ENCODE measurements around the gene SCGB3A1. TPM values are rescaled to one million over a fixed set of nuclear protein-coding genes. Genes with fewer than 3 reads are reported as not detected.

Gene SCGB3A1
- total and polyA plus RNA-seq, 2 of the 4 experiments (the other 2 are of a cell fraction) = not detected

DNA sequence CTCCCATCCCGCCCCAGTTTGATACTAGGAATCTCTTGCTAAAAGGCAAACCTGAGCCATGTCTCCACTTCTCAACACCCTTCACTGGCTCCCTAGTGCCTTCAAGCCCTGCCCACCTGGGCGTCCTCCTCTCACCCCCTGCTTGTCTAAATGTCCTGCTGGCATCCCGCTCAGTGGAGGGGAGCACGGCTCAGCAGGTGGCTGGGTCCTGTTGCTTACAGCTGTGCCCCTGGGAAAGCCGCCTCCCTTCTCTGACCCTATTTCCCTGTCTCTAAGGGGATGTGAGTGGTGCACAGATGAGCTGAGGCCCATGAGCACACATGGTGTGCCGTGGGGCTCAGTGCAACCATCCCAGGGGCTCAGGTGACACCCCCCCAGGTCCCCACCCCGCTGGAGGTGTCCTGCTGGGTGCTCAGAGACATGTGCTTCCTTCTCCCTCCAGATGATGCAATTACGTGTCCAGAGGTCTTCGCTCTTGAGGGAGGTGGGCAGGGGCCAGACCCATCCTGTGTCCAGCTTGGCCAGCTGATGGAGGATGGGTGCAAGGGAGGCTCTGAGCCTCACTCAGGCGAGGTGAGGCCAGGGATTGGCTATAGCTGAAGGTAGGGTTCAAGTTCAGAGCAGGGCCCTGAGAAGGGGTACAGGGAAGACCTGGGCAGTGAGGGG is 34.0 kb upstream of the SCGB3A1 start:
- Histone ChIP-seq H3K79me1 (ENCODE audit: low read depth in 1 of 2, low read length in 2 of 2) (no peaks in the 10 kb centered on the region), H3K14ac (replicated peaks; ENCODE audit: low read depth, low read length) (no peak overlapping the region), H3K4me3 (ENCODE audit: insufficient read depth, low read depth, low read length) (no peak overlapping the region), H3K18ac (ENCODE audit: low read depth, low read length) (no peak overlapping the region), H3K27ac (ENCODE audit: insufficient read depth, low read length) (no peak overlapping the region), H2BK15ac (ENCODE audit: low read depth, low read length) (no peak overlapping the region), H4K20me1 (ENCODE audit: insufficient read depth, low read length) (no peaks in the 10 kb centered on the region; the same call in 1 of the 2 replicates), H2BK120ac (ENCODE audit: low read depth, low read length) (no peak overlapping the region), H3K56ac (ENCODE audit: extremely low read depth, insufficient read depth, low read length) (no peak overlapping the region), H4K8ac (ENCODE audit: low read depth in 2 of 2, low read length in 2 of 2) (no peak overlapping the region), H2AK9ac (replicated peaks; ENCODE audit: low read depth, low read length, poor library complexity) (no peak overlapping the region), H3K4me2 (ENCODE audit: low read depth, low read length) (no peak overlapping the region), H2AK5ac (ENCODE audit: low read depth, low read length) (no peak overlapping the region), H3K23ac (ENCODE audit: low read depth, low read length) (no peak overlapping the region), H3K4me1 (ENCODE audit: control insufficient read depth, insufficient read depth, low read length) (no peaks in the 10 kb centered on the region), H3K27me3 (ENCODE audit: control insufficient read depth, insufficient read depth, low read length) (peaks cover 2% of the 10 kb centered on the region; the same call in 1 of the 2 replicates), H4K5ac (ENCODE audit: low read depth, low read length) (no peak overlapping the region), H4K91ac (ENCODE audit: insufficient read depth, low read depth, low read length) (no peak overlapping the region), H3K9ac (ENCODE audit: low read depth, low read length) (no peak overlapping the region), H3K4ac (ENCODE audit: low read depth, low read length) (no peak overlapping the region), H3K36me3 (ENCODE audit: control insufficient read depth, insufficient read depth, low read length) (no peaks in the 10 kb centered on the region), H2BK5ac (ENCODE audit: low read depth, low read length, poor library complexity, severe bottlenecking) (no peak overlapping the region), H3K9me1 (ENCODE audit: insufficient read depth, low read length) (no peaks in the 10 kb centered on the region), H2AFZ (replicated peaks; ENCODE audit: low read length, poor library complexity) (peak overlapping the region; percentile 13), H3K9me3 (ENCODE audit: control insufficient read depth, insufficient read depth, low read length) (no peaks in the 10 kb centered on the region), H2BK20ac (ENCODE audit: low read depth, low read length) (no peak overlapping the region)
- DNase-seq (no peak), ATAC-seq (ENCODE audit: low read depth) (no peak)
- in situ Hi-C loops (cut with MboI; ENCODE audit: low sequenced_read_pairs) = no loop called here
- no peak for TF ChIP-seq SMC3 (IDR thresholded peaks at IDR 0.05; ENCODE audit: low read depth, low read length)
- TF ChIP-seq, protein P1, sequence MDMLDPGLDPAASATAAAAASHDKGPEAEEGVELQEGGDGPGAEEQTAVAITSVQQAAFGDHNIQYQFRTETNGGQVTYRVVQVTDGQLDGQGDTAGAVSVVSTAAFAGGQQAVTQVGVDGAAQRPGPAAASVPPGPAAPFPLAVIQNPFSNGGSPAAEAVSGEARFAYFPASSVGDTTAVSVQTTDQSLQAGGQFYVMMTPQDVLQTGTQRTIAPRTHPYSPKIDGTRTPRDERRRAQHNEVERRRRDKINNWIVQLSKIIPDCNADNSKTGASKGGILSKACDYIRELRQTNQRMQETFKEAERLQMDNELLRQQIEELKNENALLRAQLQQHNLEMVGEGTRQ (IDR thresholded peaks at IDR 0.05; ENCODE audit: low read depth, low read length) = no peak
- no peak for TF ChIP-seq MXI1 (IDR thresholded peaks at IDR 0.05; ENCODE audit: borderline replicate concordance, low read depth, low read length)
- TF ChIP-seq, protein P2, sequence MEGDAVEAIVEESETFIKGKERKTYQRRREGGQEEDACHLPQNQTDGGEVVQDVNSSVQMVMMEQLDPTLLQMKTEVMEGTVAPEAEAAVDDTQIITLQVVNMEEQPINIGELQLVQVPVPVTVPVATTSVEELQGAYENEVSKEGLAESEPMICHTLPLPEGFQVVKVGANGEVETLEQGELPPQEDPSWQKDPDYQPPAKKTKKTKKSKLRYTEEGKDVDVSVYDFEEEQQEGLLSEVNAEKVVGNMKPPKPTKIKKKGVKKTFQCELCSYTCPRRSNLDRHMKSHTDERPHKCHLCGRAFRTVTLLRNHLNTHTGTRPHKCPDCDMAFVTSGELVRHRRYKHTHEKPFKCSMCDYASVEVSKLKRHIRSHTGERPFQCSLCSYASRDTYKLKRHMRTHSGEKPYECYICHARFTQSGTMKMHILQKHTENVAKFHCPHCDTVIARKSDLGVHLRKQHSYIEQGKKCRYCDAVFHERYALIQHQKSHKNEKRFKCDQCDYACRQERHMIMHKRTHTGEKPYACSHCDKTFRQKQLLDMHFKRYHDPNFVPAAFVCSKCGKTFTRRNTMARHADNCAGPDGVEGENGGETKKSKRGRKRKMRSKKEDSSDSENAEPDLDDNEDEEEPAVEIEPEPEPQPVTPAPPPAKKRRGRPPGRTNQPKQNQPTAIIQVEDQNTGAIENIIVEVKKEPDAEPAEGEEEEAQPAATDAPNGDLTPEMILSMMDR (conservative IDR thresholded peaks at IDR 0.05; ENCODE audit: low read depth, low read length) = no peak
- TF ChIP-seq CHD1 (IDR thresholded peaks at IDR 0.05; ENCODE audit: low read depth, low read length) = no peak
- intact Hi-C loops (cut with micrococcal nuclease) = no loop called here
- dilution Hi-C loops (cut with HindIII; ENCODE audit: low sequenced_read_pairs, unreplicated experiment) = no loop called here
- WGBS, 2 experiments (ENCODE audit: extremely low coverage in 2 of 2, insufficient read length in 1 of 2) = 60% methylated on average over 2 of the region's 10 CpGs; no CpG with 5 or more reads in 1 of the 2 experiments
- ChIA-PET CTCF (no interaction called here), POLR2A (ENCODE audit: unreplicated experiment) (no interaction called here)
- no TSS peak for BruUV-seq (replicated peaks)
